DND-41 (cell line): Measurements from ENCODE around the gene SMIM36.
A peak's percentile ranks its signal among the peaks of the same experiment; 100 is the strongest.

Experiments used
- ATAC-seq: fragments of 200-7000 bp; cut with Tn5 transposase; 3 replicates; pipeline ENCODE4 v1.9.1; 2021; ENCODE audit warnings: low read depth; ENCODE audit not compliant: insufficient read depth
- DNase-seq: peaks from one replicate; pipeline ENCODE4 v3.0.0-alpha.2; 2020
- H2AFZ ChIP-seq: 2 replicates; pipeline ENCODE4 v1.6.0; 2012; ENCODE audit warnings: low read depth, low read length
- H3K27ac ChIP-seq: 2 replicates; pipeline ENCODE4 v1.5.1; 2012; ENCODE audit warnings: low read length, inconsistent platforms
- H3K27me3 ChIP-seq: fragments of 200-600 bp; sonication (generic); 2 replicates; pipeline ENCODE4 v1.6.0; 2012; ENCODE audit warnings: low read length, mild to moderate bottlenecking, inconsistent platforms; ENCODE audit not compliant: insufficient read depth, poor library complexity
- H3K36me3 ChIP-seq: 2 replicates; pipeline ENCODE4 v1.5.1; 2012; ENCODE audit warnings: low read length, inconsistent platforms; ENCODE audit not compliant: insufficient read depth
- H3K4me1 ChIP-seq: 2 replicates; pipeline ENCODE4 v1.5.1; 2012; ENCODE audit warnings: mild to moderate bottlenecking, low read length; ENCODE audit not compliant: insufficient read depth
- H3K4me2 ChIP-seq: 2 replicates; pipeline ENCODE4 v1.6.0; 2012; ENCODE audit warnings: mild to moderate bottlenecking, moderate library complexity, low read length, inconsistent platforms; ENCODE audit not compliant: insufficient read depth
- H3K4me3 ChIP-seq, 2 experiments: fragments of 200-600 bp in 1 of 2; shearing (Covaris generic) in 1 of 2; 2 replicates each; pipeline ENCODE4 v1.5.1; 2012 to 2016; ENCODE audit warnings: inconsistent platforms in 2 of 2, low read length in 2 of 2, mild to moderate bottlenecking in 2 of 2, low read depth in 1 of 2, moderate library complexity in 1 of 2
- H3K79me2 ChIP-seq: 2 replicates; pipeline ENCODE4 v1.6.0; 2012; ENCODE audit warnings: low read length, inconsistent platforms; ENCODE audit not compliant: insufficient read depth
- H3K9ac ChIP-seq: 2 replicates; pipeline ENCODE4 v1.6.0; 2012; ENCODE audit warnings: low read depth, mild to moderate bottlenecking, inconsistent platforms, low read length, moderate library complexity
- H3K9me3 ChIP-seq: 2 replicates; pipeline ENCODE4 v1.5.1; 2012; ENCODE audit warnings: low read length, moderate library complexity, mild to moderate bottlenecking, inconsistent platforms; ENCODE audit not compliant: insufficient read depth, severe bottlenecking
- H4K20me1 ChIP-seq: 2 replicates; pipeline ENCODE4 v1.6.0; 2012; ENCODE audit warnings: low read length; ENCODE audit not compliant: insufficient read depth
- EZH2 ChIP-seq: IDR thresholded peaks from 3 replicates; pipeline ENCODE4 v1.6.1; 2012; ENCODE audit warnings: borderline replicate concordance, low read depth, mild to moderate bottlenecking, moderate library complexity, low read length, inconsistent platforms; ENCODE audit not compliant: severe bottlenecking
- TF ChIP-seq, protein P1 (sequence below): IDR thresholded peaks from 2 replicates; pipeline ENCODE4 v1.5.1; 2012; ENCODE audit warnings: borderline replicate concordance, low read length, moderate library complexity, mild to moderate bottlenecking; ENCODE audit not compliant: poor library complexity, severe bottlenecking; ENCODE audit errors: extremely low read depth

Gene SMIM36

DNA sequence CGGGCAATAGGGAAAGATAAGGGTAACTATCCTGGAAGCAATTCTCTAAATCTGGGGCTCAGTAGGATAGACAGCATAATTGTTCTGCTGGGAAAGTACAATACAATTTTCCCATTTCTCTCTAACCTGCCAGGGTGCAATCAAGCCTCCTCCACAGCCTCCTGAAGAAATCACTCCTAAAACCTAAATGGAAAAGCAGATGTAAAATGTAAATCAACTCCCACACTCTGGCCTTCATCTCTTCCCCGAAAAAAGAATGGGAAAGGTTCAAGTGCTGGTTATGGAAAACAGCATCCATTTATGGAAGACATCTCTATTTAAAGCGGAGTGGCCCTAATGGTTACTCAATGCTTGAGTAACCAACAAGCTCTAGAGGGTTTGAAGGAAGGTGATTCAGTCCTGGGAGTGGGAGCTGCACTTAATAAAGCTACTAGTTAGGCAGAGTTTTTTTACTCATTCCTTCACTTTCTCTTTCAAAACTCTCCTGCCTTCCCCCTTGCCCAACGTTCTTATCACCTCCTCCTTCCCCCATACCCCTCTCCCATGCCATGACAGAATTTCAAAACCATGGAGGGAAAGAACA is 94.7 kb downstream of the SMIM36 start:
- Histone ChIP-seq H3K27ac (no peak overlapping the region), H3K36me3 (peaks cover 44% of the 10 kb centered on the region), H3K27me3 (no peaks in the 10 kb centered on the region), H3K4me1 (peaks cover 24% of the 10 kb centered on the region), H4K20me1 (peaks cover 21% of the 10 kb centered on the region), H3K4me3 (no peak overlapping the region), H3K9ac (no peak overlapping the region), H3K4me2 (0 out of 2 replicates have a peak overlapping the region, but pooled peaks have one; percentile 5), H2AFZ (no peak overlapping the region), H3K79me2 (peaks cover 70% of the 10 kb centered on the region), H3K9me3 (no peaks in the 10 kb centered on the region)
- ATAC-seq (no peak), DNase-seq (no peak)
- TF ChIP-seq, protein P1, sequence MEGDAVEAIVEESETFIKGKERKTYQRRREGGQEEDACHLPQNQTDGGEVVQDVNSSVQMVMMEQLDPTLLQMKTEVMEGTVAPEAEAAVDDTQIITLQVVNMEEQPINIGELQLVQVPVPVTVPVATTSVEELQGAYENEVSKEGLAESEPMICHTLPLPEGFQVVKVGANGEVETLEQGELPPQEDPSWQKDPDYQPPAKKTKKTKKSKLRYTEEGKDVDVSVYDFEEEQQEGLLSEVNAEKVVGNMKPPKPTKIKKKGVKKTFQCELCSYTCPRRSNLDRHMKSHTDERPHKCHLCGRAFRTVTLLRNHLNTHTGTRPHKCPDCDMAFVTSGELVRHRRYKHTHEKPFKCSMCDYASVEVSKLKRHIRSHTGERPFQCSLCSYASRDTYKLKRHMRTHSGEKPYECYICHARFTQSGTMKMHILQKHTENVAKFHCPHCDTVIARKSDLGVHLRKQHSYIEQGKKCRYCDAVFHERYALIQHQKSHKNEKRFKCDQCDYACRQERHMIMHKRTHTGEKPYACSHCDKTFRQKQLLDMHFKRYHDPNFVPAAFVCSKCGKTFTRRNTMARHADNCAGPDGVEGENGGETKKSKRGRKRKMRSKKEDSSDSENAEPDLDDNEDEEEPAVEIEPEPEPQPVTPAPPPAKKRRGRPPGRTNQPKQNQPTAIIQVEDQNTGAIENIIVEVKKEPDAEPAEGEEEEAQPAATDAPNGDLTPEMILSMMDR, result no peak
- no peak for TF ChIP-seq EZH2

DNA sequence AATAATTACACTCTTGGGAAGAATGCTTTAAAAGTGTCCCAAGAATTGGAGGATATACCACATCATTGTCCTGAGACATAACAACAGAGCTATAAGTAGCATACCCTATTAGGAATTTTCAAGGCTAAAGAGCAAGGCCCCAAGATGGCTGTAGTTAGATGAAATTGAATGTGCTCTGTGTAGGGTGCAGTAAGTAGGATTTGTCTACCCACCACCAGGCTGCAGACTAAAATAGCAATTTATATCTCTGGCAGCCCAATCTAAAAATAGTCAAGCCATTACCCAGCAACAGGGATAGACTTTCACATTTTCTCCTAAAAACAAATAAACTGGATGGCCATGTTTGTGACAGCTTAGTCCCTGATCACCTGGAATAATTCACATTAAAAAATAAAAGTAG is 95.3 kb downstream of the SMIM36 start:
- Histone ChIP-seq H3K9ac (no peak overlapping the region), H3K79me2 (peaks cover 64% of the 10 kb centered on the region), H4K20me1 (peaks cover 21% of the 10 kb centered on the region), H2AFZ (no peak overlapping the region), H3K9me3 (no peaks in the 10 kb centered on the region), H3K4me2 (no peak overlapping the region), H3K4me1 (peaks cover 24% of the 10 kb centered on the region), H3K4me3 (no peak overlapping the region), H3K27ac (no peak overlapping the region), H3K36me3 (peaks cover 45% of the 10 kb centered on the region), H3K27me3 (no peaks in the 10 kb centered on the region)
- no peak for ATAC-seq
- TF ChIP-seq, protein P1, result no peak
- no peak for TF ChIP-seq EZH2
- DNase-seq, result no peak

- ATAC-seq, result no peak
- Histone ChIP-seq H2AFZ (no peak overlapping the region), H3K36me3 (peaks cover 55% of the 10 kb centered on the region), H3K27ac (no peak overlapping the region), H3K4me2 (no peak overlapping the region), H3K79me2 (peaks cover 54% of the 10 kb centered on the region), H3K27me3 (no peaks in the 10 kb centered on the region), H4K20me1 (peaks cover 21% of the 10 kb centered on the region), H3K9ac (no peak overlapping the region), H3K4me3 (no peak overlapping the region), H3K4me1 (peaks cover 18% of the 10 kb centered on the region), H3K9me3 (no peaks in the 10 kb centered on the region)
- TF ChIP-seq, protein P1, result no peak
- TF ChIP-seq EZH2, result no peak
- DNase-seq, result no peak
Measured at GRCh38 chr17:55414983-55415382, 96.3 kb downstream of the SMIM36 start.
